ENCODE results near the gene F2. TPM values are rescaled to one million over a fixed set of nuclear protein-coding genes. Genes with fewer than 3 reads are reported as not detected.

The F2 gene
- total and polyA plus RNA-seq, 2 of the 13 experiments (the other 11 are each of a cell fraction or from before 2014, with no cell fraction given) = 330 to 801 TPM

DNA sequence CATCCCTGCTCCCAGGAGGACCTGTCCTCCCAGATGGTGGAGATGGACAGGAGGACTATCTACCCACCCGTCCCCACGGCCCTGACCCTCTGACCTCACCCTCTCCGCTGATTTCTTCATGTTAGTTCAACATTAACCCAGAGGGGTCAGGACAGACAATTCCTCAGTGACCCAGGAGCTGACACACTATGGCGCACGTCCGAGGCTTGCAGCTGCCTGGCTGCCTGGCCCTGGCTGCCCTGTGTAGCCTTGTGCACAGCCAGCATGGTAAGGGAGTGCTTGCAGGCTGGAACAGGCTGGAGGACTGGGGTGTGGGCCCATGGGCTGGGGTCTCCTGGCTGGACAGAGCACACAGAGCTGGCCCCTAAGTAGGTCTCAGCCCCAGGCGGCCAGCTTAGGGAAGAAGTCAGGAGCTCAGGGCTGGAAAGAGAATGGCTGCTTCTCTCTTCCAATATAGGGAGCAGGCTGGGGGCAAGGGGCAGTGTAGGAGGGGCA is at the start of gene F2 (continued):
- TF ChIP-seq, protein P1, sequence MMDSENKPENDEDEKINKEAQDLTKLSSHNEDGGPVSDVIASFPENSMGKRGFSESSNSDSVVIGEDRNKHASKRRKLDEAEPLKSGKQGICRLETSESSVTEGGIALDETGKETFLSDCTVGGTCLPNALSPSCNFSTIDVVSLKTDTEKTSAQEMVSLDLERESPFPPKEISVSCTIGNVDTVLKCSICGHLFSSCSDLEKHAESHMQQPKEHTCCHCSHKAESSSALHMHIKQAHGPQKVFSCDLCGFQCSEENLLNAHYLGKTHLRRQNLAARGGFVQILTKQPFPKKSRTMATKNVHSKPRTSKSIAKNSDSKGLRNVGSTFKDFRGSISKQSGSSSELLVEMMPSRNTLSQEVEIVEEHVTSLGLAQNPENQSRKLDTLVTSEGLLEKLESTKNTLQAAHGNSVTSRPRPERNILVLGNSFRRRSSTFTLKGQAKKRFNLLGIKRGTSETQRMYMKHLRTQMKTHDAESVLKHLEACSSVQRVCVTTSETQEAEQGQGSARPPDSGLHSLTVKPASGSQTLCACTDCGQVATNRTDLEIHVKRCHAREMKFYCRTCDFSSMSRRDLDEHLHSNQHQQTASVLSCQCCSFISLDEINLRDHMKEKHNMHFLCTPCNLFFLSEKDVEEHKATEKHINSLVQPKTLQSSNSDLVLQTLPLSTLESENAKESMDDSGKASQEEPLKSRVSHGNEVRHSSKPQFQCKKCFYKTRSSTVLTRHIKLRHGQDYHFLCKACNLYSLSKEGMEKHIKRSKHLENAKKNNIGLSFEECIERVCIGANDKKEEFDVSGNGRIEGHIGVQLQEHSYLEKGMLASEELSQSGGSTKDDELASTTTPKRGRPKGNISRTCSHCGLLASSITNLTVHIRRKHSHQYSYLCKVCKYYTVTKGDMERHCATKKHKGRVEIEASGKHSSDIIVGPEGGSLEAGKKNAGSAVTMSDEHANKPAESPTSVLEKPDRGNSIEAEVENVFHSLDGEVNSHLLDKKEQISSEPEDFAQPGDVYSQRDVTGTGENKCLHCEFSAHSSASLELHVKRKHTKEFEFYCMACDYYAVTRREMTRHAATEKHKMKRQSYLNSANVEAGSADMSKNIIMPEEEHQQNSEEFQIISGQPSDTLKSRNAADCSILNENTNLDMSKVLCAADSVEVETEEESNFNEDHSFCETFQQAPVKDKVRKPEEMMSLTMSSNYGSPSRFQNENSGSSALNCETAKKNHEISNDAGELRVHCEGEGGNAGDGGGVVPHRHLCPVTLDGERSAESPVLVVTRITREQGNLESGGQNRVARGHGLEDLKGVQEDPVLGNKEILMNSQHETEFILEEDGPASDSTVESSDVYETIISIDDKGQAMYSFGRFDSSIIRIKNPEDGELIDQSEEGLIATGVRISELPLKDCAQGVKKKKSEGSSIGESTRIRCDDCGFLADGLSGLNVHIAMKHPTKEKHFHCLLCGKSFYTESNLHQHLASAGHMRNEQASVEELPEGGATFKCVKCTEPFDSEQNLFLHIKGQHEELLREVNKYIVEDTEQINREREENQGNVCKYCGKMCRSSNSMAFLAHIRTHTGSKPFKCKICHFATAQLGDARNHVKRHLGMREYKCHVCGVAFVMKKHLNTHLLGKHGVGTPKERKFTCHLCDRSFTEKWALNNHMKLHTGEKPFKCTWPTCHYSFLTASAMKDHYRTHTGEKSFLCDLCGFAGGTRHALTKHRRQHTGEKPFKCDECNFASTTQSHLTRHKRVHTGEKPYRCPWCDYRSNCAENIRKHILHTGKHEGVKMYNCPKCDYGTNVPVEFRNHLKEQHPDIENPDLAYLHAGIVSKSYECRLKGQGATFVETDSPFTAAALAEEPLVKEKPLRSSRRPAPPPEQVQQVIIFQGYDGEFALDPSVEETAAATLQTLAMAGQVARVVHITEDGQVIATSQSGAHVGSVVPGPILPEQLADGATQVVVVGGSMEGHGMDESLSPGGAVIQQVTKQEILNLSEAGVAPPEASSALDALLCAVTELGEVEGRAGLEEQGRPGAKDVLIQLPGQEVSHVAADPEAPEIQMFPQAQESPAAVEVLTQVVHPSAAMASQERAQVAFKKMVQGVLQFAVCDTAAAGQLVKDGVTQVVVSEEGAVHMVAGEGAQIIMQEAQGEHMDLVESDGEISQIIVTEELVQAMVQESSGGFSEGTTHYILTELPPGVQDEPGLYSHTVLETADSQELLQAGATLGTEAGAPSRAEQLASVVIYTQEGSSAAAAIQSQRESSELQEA (CRISPR knock-in tag; IDR thresholded peaks at IDR 0.05; ENCODE audit: not compliant biosample characterization) = no peak
- TF ChIP-seq, protein P2, sequence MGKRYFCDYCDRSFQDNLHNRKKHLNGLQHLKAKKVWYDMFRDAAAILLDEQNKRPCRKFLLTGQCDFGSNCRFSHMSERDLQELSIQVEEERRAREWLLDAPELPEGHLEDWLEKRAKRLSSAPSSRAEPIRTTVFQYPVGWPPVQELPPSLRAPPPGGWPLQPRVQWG (CRISPR knock-in tag; IDR thresholded peaks at IDR 0.05; ENCODE audit: borderline replicate concordance, low read depth) = no peak
- peak; percentile 77 for TF ChIP-seq BRF2 (CRISPR knock-in tag; IDR thresholded peaks at IDR 0.05)
- TF ChIP-seq ZFP1 (CRISPR knock-in tag; IDR thresholded peaks at IDR 0.05) = peak; percentile 85; the same call in 1 of the 2 replicates
- TF ChIP-seq SMYD3 (CRISPR knock-in tag; IDR thresholded peaks at IDR 0.05) = peak; percentile 89; the same call in 1 of the 2 replicates
- TF ChIP-seq, protein P3, sequence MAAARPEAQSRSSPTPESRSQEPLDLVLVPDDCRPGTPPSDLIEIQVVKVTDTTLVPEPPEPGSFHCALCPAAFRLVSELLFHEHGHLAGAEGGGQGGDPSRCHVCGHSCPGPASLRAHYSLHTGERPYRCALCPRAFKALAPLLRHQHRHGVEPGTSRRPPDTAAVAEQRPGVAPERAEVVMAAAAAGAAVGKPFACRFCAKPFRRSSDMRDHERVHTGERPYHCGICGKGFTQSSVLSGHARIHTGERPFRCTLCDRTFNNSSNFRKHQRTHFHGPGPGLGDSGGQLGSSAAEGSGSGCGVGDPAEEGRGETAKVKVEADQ (CRISPR knock-in tag; IDR thresholded peaks at IDR 0.05; ENCODE audit: borderline replicate concordance) = no peak
- TF ChIP-seq ATF6 (CRISPR knock-in tag; conservative IDR thresholded peaks at IDR 0.05) = 0 out of 2 replicates have a peak, but pooled peaks have one; percentile 18
- 0 out of 2 replicates have a peak, but pooled peaks have one; percentile 69 for TF ChIP-seq ZNF256 (CRISPR knock-in tag; conservative IDR thresholded peaks at IDR 0.05)
- TF ChIP-seq ZSCAN30 (CRISPR knock-in tag; IDR thresholded peaks at IDR 0.05) = no peak
- no peak for TF ChIP-seq MAZ (IDR thresholded peaks at IDR 0.05; ENCODE audit: borderline replicate concordance, low read depth, low read length)
- TF ChIP-seq MAZ (CRISPR knock-in tag; IDR thresholded peaks at IDR 0.05; ENCODE audit: low read depth) = no peak
- no peak for TF ChIP-seq AKAP8 (CRISPR knock-in tag; IDR thresholded peaks at IDR 0.05)
